Endothelial cell of hepatic sinusoid (primary cell): ENCODE results near the gene GRIK1.

Experiments
- in situ Hi-C: cut with HindIII; loops from 2 replicates; pipeline ENCODE4 v1.10.0; 2017; ENCODE audit warnings: low sequenced_read_pairs

Gene GRIK1

DNA sequence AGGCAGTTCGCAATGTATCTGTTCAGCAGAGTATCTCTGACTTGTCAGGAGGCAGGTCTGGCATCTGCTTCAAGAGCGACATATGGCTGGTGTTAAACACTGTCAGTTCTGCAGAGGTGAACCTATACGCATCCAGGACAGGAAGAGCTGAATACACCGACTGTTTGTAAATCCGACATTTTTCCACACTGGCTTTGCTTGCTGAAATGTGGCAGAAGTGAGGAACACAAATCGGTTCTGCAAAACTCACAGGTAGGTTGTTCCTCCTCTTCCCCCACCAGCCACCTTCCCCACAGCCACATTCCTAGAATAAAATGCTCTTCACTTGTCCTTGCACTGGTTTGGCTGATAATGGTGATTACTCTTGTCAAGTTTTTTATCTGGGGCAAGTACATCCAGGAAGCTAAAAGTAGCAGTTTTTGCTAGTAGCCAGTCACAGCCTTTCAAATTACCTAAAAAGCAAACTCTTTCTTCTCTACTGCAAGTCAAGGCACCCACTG, 289.2 kb downstream of the GRIK1 start:
- in situ Hi-C loops, result no loop called here

DNA sequence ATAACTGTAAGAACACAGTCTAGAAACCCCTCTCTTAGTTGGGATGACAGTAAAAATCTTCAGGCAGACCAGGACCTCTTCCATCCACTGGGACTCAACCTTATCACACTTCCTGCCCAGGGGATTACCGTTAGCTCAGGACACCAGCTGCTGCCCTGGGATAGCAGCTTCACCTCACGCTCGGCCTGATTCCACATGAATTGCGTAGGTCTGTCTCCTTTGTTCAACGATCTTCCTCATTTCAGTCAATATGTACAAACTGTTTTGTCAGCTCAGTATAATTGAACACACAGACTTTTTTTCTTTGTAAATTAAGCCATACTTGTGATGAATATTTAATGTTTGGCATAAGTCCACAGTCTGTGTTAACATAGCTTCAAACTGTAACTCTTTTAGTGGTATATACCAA, 290.4 kb downstream of the GRIK1 start:
- in situ Hi-C loops, result no loop called here

DNA sequence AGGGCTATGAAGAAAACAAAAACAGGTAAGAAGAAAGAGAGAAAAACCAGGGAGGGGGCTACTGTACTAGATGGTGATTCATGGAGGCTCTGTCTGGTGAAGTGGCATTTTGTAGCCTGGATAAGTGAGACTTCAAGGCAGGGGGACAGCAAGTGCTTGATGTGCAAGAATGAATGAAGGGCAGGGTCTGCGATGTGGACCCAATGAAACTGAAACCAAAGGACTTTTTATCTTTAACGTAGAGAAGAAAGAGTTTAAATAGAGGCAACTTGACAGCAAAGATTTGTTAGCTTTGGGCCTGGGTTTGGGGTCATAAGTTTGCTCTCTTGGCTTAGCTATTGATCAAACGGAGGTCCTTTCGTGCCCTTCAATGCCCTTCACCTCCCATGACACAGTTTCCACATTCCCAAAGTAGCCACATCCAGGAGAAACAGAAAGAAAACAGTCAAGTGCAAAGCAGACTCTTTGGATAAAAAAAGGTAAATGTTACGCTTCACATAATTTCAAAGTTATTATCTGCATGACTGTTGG, 291.0 kb downstream of the GRIK1 start:
- in situ Hi-C loops, result no loop called here

DNA sequence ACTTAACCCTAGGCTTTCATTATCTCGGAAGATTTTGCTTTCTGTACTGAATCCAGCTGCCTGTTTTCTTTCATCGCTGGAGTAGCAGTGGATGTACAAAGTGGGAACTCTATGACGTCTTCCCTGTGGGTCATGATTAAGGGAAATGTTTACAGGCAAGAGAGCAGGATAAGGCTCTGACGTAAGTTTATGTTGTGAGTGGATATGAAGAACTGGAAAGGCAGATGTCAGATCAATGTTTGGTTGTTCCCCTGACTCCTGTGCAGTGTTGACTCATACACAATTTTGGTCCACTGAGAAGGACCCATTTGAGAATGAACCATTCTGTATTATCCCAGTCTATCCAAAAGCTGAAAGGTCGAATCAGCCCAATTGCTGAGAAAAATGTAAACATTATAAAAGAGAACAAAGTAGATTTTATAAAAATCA, 292.4 kb downstream of the GRIK1 start:
- in situ Hi-C loops, result no loop called here

DNA sequence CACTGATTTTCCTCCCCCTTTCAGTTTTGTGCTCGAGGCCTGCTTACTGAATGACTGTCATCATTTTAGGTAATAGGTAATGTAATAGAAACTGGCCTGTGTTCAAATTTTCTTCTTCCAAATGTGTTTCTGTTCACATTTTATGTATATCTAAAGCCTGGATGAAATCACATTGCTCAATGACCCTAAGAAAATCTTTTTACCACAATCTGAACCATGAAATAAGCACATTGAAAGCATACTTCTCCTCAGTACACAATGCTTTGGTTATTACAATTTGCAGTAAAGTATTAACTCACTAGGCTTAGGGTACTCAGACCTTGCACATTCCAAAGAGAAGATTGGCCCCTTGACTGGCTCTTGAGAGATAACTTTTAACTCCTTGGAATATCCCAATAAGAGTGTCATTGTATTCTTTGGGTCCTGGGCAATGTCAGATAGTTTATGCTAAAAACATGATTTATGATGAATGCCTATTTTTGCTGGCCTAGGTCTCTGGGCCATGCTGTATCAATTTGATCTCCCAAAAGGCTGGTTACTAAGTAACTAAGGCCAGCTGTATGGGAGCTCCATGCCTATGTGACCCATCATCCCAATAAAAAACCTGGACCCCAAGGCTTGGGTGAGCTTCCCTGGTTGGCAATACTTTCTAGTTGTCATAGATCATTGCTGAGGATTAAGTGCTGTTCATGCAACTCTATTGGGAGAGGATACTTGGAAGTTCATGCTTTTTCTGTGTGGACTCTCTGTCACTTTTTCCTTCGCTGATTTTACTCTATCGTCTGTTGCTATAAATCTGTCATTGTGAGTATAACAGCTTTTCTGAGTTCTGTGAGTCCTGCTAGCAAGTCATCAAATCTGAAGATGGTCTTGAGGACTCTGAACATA, 293.9 kb downstream of the GRIK1 start:
- in situ Hi-C loops, result no loop called here

DNA sequence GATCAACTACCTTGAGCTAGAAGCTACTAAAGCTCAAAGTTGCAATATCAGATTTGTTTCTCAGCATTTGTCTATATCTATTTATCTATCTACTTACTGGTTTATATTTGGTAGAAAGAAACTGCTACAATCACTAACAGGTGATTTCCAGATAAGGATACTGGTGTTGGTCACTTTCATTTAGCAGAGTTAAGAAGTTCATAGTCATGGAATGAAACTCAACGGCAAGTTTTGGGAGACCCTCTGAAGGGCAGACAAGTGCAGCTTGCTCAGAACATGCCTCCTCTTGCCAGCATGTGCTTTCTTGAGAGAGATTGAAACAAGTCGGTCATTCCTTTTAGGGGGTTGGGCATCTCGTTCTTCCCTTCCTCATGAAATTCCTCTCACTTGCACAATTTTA, 296.5 kb downstream of the GRIK1 start:
- in situ Hi-C loops, result no loop called here

DNA sequence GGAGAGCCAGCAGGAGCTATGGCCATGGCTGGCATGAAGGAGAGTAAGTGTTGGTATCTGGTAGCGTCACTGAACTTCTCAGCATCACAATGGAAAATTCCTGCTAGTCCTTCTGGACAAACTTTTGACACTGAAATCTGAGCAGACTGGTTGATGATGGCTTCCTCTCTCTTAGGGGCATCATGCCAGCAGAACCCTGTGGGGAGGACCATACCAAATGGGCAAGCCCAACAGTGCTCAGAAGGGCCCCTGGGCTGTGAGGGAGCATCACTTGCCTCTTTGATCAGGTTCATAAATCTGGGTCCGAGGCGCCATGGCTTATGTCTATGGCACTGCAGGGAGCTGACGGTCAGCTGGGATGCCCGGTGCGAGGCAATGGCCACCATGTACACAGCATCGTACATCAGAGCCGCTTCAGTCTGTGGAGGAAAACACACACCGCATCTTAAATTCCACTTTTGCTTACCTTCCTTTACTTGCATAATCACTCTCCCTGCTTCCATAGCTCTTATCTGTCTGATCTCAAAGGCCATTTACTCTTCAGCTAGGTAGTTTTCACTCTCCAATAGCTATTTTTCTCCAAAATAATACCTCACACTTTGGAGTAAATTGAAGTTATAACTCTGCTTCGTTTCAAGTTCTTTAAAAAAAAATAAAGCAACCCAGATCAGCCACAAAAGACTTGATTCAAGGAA, 297.1 kb downstream of the GRIK1 start:
- in situ Hi-C loops, result no loop called here

DNA sequence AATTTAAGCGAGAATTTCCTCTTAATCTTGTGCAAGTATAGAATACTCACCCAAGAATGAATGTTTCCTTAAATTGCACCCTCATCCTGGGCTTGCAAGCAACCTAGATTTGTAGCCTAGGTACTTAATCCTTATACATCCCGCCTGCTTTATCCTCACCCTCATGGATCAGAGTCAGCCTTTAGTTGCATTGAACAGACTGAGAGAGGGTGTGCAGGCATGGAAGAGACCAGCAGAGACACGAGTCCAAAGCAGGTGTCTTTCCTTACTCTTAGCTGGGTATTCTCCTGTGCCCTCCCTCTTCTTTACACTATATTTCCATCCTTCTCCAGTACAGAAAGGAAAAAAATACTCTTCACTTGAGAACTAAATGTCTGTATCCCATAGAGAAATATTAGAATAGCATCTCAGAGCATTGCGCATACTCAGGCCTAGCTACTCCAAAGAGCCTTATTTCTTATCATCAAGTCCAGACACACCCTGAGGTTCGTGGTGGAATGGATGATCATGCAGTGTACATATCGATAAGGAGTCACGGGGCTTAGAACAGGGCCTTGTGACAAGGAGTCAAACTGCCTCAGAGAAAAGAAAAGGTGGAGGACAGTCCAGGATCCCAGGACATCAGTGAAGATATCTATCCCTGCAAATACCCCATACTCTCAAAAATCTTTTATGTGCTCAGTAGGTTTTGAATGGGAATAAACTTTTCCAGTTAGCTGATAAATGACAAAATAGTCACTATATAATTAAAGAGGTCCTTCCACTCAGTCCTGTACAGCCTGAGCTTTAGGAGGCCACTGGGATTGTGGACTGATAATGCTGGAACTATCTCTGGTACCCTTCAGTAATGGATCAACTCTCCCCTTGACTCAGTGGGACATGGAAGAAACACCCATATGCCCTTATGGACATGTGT, 297.9 kb downstream of the GRIK1 start:
- in situ Hi-C loops, result no loop called here

DNA sequence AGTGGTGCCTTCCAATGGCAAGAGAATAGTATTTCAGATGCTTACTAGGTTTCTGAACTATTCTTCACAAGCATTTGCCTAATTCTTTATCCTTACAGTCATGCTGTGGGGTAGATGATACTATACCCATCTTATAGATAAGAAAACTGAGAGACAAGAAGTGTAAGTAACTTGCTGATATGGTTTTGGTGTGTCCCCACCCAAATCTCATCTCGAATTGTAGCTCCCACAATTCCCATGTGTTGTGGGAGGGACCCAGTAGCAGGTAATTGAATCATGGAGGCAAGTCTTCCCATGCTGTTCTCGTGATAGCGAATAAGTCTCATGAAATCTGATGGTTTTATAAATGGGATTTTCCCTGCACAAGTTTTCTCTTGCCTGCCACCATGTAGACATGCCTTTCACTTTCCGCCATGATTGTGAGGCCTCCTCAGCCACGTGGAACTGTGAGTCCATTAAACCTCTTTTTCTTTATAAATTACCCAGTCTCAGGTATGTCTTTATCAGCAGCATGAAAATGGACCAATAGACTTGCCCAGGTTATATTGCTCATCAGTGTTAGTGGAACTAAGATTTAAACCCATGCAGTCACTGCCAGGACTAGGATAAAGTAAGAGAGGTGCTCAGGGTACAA, 298.7 kb downstream of the GRIK1 start:
- in situ Hi-C loops, result no loop called here

DNA sequence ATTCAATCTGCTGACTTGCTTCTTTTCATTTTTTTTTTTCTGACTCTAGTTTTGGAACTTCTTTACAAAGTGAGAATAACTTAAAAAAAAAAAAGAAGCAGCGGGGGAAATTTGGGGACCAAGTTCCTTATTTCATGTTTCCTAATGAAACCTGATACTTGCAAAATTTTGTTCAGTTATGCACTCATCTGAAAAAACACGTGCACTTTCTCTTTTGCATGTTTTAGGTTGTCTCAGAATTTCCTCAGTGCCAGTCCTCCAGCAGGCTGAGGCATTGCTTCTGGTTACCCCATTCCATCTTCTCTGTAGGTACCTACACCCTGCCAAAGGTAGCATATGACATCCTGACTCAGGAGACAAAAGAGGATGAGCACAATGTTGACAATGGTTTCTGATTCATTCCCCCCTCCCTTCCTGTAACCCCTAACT, 299.7 kb downstream of the GRIK1 start:
- in situ Hi-C loops, result no loop called here

DNA sequence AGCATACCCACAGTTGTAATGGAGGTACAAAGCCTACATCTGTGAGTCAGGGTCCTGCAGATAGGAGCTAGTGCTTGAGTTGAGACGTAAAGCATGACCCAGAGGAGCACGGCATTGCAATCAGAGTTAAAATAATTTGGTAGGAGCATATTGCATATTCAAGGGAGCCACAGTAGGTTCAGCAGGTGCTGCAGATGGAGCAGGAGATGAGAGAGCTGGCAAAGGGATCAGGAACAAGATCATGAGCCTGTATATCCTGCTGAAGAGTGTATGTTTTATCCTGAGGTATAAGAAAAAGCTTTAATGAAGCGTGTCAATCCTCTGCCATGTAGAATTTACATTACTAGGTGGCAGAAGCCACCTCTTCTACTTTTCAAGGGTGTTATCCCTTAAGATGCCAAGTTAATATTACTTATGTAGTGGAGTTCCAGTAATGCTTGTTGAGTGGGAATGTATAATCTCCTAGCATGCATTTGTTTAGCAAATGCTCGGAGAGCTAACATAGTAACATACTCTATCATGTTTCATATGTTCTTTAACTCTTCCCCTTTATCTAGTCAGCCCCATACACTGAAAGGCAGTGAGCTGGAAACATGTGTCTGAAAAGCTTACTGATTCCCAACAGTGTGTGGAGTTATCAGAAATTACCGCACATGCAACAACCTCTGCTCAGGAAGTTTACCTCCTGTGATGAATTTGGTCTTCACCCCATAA, 300.3 kb downstream of the GRIK1 start:
- in situ Hi-C loops, result loop anchor here (10.0 kb wide), 1 partner anchor 155 kb away; no protein-coding TSS in a partner anchor

DNA sequence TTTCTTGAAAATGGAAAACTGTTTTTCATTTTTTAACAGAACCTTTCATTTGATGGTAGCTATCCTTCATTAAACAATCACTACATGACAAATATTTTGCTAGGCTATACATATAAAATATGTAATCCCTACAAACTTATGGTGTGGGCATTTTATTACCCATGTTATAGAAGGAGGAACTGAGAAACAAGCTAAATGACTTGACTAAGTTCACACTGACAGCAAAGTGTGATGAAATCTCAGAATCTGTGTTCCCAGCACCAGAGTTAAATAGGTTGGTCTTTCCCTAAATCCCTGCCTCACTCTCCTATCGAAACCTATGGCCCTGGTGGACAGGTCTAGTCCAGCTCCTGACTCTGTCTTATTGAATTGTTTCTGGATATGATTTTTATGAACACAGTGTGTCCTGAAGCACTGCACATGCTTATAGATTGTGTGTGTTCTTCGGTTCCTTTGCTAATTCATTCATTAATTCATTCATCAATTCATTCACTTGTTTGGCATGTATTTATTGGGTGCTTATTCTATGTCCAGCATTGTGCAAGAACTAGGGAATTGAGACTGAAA, 301.0 kb downstream of the GRIK1 start:
- in situ Hi-C loops, result loop anchor here (10.0 kb wide), 1 partner anchor 154 kb away; no protein-coding TSS in a partner anchor

DNA sequence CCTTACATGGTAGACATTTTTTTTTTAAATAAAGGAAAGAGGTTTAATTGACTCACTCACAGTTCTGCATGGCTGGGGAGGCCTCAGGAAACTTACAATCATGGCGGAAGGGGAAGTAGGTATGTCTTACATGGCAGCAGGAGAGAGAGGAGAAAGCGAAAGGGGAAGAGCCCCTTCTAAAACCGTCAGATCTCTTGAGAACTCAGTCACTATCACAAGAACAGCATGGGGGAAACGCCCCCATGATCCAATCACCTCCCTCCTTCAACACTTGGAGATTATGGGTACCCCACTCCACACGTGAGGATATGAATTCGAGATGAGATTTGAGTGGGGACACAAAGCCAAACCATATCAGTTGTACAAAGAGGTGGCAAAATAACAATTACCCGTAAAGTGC, 301.7 kb downstream of the GRIK1 start:
- in situ Hi-C loops, result loop anchor here (10.0 kb wide), 1 partner anchor 153 kb away; no protein-coding TSS in a partner anchor

DNA sequence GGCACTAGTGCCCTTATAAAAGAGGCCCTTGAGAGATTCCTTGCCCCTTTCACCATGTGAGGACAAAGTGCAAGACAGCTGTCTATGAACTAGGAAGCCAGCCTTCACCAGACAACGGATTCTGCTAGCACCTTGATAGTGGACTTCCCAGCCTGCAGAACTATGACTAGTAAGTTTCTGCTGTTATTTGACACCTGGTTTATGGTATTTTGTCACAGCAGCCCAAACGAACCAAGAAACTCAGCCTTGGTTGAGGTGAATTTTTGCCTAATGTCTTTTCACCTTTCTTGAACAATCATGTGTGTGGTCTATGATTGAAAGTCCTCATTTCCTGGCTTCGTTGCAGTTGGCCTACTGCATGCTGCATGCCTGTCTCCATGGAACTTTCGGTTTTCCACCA, 302.2 kb downstream of the GRIK1 start:
- in situ Hi-C loops, result loop anchor here (10.0 kb wide), 1 partner anchor 153 kb away; no protein-coding TSS in a partner anchor

DNA sequence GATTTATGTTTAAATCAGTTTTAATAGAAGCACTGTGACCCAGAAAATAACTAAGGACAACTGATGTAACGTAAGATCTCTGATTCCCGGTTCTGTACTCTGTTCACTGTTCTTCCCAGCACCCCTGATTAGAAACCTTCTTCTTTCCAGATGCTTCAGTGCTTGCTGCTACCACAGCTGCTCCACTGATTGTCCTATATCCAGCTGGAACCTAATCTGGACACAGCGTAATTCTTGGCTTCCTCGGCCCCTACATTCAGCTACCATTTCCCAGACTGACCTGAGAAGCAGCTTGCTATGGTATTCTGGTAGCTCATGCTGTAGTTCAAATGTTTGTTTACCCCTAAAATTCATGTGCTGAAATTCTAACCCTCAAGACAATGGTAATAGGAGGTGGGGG, 302.7 kb downstream of the GRIK1 start:
- in situ Hi-C loops, result loop anchor here (10.0 kb wide), 1 partner anchor 152 kb away; no protein-coding TSS in a partner anchor

DNA sequence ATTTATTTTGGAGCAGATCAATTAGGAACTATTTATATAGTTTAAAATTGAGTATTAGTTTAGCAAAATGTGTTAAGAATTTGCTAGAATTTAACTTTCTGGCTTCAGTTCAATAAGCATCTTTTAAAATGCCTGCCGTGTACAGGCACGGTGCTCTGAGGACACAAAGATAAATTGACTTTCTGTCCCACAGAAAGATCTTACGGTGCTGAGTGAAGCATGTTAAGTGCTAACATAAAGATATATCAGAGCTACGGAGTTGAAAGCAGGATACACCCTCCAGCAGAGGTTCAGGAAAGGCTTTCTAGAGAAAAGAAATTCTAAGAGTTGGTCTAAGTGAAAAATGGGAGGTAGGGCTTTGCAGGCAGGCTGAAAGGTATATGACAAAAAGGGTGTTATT, 305.4 kb downstream of the GRIK1 start:
- in situ Hi-C loops, result loop anchor here (10.0 kb wide), 1 partner anchor 150 kb away; no protein-coding TSS in a partner anchor

DNA sequence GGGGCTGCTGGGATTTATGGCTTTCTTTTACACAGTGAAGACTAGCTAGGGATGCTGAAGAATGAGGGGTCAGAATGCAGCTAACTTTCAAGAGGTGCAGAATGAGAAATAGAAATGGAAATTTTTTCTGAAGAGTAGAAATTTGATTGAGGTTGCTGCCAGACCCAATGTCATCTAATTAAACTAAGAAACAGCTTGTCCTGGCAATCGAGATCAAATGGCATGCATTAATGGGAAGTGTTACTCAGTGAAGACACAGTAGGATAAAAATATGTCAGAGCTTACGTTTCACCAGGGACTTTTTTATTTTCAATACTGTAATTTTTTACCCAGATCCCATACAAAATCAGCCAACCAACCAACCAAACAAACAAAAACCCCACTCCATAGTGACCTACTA, 306.0 kb downstream of the GRIK1 start:
- in situ Hi-C loops, result loop anchor here (10.0 kb wide), 1 partner anchor 149 kb away; no protein-coding TSS in a partner anchor

DNA sequence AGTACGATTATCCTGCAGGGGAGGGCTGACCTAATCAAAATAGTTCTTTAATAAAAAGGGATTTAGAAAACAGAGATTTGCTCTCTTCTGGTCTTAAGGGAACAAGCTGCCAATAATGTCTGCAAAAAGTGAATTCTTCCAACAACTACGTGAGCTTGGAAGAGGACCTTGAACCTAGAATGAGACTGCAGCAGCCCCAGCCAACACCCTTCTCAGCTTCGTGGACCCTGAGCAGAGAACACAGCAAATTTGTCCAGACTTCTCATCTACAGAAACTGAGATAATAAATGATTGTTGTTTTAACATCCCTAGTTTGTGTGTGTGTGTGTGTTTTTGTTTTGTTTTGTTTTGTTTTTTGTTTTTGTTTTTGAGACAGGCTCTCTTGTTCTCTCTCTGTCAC, 309.4 kb downstream of the GRIK1 start:
- in situ Hi-C loops, result loop anchor here (10.0 kb wide), 1 partner anchor 146 kb away; no protein-coding TSS in a partner anchor

DNA sequence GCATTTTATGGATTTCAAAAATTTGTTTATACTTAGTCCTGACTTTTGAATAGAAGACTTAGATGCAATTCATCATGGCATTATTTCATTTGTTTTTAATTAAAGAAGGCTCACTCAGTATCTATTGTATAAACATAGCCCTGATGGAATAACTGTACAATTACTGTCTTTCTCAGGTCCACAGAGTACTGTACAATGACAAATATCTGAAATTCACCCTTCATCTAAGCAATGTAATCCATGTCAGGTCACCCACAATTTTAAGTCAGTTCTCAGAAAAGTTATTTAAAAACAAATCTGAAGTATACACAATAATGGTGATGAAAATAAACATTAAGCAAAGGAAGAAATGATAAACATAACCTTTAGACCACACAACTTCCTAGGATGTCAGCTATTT, 311.9 kb downstream of the GRIK1 start:
- in situ Hi-C loops, result no loop called here
